Brain microvascular endothelial cell (primary cell): Measurements from ENCODE around the gene EFHC1.
"Not testable (repeated sequence)": the region's sequence is repeated elsewhere in the genome, so short reads cannot be mapped to it uniquely, and the experiment has no call there.

ENCODE experiments used
- DNase-seq: peaks from one replicate; pipeline ENCODE4 v3.0.0-alpha.2; 2020
- H3K27ac ChIP-seq: fragments of 250-450 bp; sonication (Bioruptor Pico); 2 replicates; pipeline ENCODE4 v1.5.1; 2020; ENCODE audit warnings: mild to moderate bottlenecking, moderate library complexity
- H3K27me3 ChIP-seq: fragments of 250-450 bp; sonication (Bioruptor Pico); replicated peaks from 2 replicates; pipeline ENCODE4 v1.5.1; 2020; ENCODE audit warnings: mild to moderate bottlenecking
- H3K36me3 ChIP-seq: fragments of 250-450 bp; sonication (Bioruptor Pico); replicated peaks from 2 replicates; pipeline ENCODE4 v1.5.1; 2020; ENCODE audit warnings: mild to moderate bottlenecking
- H3K4me3 ChIP-seq: 2 replicates; pipeline ENCODE4 v1.5.1; 2011; ENCODE audit warnings: low read depth, mild to moderate bottlenecking, control low read depth, low read length, moderate library complexity
- in situ Hi-C: cut with HindIII; loops from 2 replicates; pipeline ENCODE4 v1.10.0; 2017; ENCODE audit warnings: low sequenced_read_pairs, low pct_ligation_motif_present
- TF ChIP-seq, protein P1 (sequence below): IDR thresholded peaks from 2 replicates; pipeline ENCODE4 v1.5.1; 2011; ENCODE audit warnings: low read depth, mild to moderate bottlenecking, moderate library complexity, low read length, control low read depth, inconsistent platforms; ENCODE audit errors: missing control alignments

The EFHC1 gene

DNA sequence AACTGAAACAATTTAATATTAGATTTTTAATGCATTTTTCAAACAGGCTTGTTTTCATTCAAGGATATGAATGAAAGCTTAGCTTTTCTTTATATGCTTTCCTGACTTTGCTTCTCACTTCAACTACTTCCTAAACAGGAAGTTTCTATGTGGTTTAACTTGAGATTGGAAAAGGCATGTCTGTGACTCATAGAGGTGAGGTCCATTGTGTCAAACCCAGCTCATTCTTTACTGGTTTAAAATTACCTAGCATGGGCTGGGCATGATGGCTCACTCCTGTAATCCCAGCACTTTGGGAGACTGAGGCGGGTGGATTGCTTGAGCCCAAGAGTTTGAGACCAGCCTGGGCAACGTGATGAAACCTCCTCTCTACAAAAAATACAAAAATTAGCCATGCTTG is 34.4 kb downstream of the EFHC1 start:
- Histone ChIP-seq H3K4me3 (no peak overlapping the region), H3K27ac (no peak overlapping the region), H3K27me3 (no peaks in the 10 kb centered on the region), H3K36me3 (no peaks in the 10 kb centered on the region)
- TF ChIP-seq, protein P1, sequence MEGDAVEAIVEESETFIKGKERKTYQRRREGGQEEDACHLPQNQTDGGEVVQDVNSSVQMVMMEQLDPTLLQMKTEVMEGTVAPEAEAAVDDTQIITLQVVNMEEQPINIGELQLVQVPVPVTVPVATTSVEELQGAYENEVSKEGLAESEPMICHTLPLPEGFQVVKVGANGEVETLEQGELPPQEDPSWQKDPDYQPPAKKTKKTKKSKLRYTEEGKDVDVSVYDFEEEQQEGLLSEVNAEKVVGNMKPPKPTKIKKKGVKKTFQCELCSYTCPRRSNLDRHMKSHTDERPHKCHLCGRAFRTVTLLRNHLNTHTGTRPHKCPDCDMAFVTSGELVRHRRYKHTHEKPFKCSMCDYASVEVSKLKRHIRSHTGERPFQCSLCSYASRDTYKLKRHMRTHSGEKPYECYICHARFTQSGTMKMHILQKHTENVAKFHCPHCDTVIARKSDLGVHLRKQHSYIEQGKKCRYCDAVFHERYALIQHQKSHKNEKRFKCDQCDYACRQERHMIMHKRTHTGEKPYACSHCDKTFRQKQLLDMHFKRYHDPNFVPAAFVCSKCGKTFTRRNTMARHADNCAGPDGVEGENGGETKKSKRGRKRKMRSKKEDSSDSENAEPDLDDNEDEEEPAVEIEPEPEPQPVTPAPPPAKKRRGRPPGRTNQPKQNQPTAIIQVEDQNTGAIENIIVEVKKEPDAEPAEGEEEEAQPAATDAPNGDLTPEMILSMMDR, result no peak
- in situ Hi-C loops, result no loop called here
- DNase-seq, result no peak

DNA sequence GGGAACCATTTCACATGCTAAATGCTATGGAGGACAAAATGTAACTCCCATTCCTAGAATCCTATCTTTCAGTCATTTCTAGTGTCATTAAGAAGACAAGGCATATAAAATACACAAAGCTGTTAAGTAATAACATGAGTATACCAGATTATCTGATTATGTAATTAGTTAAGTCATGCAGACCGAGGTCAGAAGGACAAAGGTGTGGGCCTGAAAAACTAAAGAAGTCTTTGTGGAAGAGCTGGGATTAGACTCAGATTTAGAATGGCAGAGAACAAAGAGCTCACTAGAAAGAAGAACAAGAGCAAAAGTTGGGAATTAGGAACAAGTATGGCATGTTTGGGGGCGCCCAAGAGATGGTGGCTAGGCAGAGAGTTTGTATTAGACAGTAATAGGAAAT is 37.0 kb downstream of the EFHC1 start:
- in situ Hi-C loops, result no loop called here

DNA sequence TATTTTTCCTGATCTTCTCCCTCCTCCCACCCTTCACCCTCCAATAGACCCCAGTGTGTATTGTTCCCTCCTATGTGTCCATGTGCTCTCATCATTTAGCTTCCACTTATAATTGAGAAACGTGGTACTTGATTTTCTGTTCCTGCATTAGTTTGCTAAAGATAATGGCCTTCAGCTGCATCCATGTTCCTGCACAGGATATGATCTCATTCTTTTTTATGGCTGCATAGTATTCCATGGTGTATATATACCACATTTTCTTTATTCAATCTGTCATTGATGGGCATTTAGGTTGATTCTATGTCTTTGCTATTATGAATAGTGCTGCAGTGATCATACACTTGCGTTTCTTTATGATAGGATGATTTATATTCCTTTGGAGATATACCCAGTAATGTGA is 41.1 kb downstream of the EFHC1 start:
- in situ Hi-C loops, H3K27ac ChIP-seq, DNase-seq, H3K4me3 ChIP-seq, H3K27me3 ChIP-seq, H3K36me3 ChIP-seq: not testable (repeated sequence)

More for the DNA sequence above, 37.0 kb downstream of the EFHC1 start:
- no peaks in the 10 kb centered on the region for H3K27me3 ChIP-seq
- H3K36me3 ChIP-seq, result no peaks in the 10 kb centered on the region
- H3K4me3 ChIP-seq, result no peak overlapping the region
- DNase-seq, result no peak
- TF ChIP-seq, protein P1, result no peak
- H3K27ac ChIP-seq, result no peak overlapping the region

DNA sequence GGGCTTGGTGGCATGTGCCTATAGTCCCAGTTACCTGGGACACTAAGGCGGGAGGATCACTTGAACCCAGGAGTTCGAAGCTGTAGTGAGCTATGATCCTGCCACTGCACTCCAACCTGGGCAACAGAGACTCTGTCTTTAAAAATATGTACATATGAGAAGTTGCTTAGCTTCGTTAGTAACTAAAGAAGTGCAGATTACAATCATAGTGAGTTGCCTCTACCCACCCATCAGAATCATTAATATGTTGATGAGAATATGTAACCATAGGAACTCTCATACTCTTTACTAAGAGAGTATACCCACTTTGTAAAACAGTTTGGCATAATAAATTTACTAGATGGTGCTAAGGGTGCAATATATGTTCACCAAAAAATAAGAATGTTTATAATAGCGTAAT is 54.0 kb downstream of the EFHC1 start:
- Histone ChIP-seq H3K27me3 (no peaks in the 10 kb centered on the region), H3K36me3 (no peaks in the 10 kb centered on the region), H3K4me3 (no peak overlapping the region), H3K27ac (no peak overlapping the region)
- DNase-seq, result no peak
- TF ChIP-seq, protein P1, result no peak
- in situ Hi-C loops, result no loop called here

DNA sequence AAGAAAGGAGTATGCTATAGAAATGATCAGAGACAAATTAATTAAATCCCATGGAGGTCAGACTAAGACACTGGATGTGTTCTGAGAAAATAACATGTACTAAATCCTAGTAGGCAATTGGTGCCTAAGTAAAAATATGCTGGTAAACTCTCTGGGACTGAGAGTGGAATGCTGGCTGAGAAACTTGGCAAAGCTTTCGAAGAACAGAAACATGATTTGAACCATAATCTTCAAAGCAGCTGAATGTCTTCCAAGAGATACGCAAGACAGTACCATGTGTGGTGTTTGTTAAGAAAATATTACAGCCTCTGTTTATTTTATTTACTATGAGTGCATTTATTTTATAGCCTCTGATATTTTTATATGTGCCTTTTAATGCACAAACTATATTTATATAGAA is 55.2 kb downstream of the EFHC1 start:
- Histone ChIP-seq H3K4me3 (no peak overlapping the region), H3K27me3 (no peaks in the 10 kb centered on the region), H3K36me3 (no peaks in the 10 kb centered on the region), H3K27ac (no peak overlapping the region)
- in situ Hi-C loops, result no loop called here
- no peak for DNase-seq
- TF ChIP-seq, protein P1, result no peak

DNA sequence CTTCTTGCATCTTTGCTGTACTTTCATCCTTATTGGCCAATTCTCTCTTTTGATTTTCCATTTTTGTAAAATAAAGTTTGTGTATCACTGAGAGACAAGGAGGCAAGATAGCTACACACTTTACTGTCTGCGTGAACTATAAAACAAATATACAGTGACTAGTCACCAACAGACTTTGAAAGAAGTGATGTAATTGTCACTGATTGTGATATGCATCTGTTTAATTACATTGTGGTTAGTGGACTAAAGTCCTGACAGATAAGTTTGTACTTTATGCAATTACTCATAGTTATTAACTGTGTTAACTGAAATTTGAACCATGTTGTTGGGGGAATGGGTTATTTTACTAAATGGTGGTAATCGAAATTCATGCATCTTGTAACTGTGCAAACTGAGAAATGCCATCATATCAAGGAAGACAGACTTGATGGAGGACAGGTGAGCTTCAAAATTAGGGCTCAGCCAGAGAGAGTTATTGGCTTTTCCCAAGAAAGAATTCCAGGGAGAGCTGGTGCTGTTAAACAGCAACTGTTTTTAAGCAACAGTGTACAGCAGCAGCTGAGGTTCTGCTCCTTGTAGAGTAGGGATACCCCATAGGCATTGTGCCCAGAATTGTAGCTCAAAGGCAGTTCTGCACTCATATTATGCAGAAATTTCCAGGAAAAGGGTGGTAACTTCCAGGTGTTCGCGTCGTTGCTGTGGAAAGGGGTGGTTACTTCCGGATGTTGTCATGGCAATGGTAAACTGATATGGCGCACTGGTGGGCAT is 62.9 kb downstream of the EFHC1 start:
- no peak for DNase-seq
- in situ Hi-C loops, result no loop called here
- Histone ChIP-seq H3K27me3 (no peaks in the 10 kb centered on the region), H3K27ac (no peak overlapping the region), H3K36me3 (no peaks in the 10 kb centered on the region), H3K4me3 (no peak overlapping the region)
- TF ChIP-seq, protein P1, result no peak
